H1 (cell line): ENCODE data around the gene WFDC1. TPM values are rescaled to one million over a fixed set of nuclear protein-coding genes. Genes with fewer than 3 reads are reported as not detected.

ENCODE experiments used
- CTCF ChIA-PET: fragments of 300-600 bp; sonication (Branson Sonifier 250); formaldehyde crosslinking; loops from one replicate; lab custom pipeline; 2021; ENCODE audit not compliant: partially characterized antibody; lab: Charles Lee
- POLR2A ChIA-PET: fragments of 300-600 bp; sonication (Branson Sonifier 250); formaldehyde crosslinking; loops from one replicate; lab custom pipeline; 2021; ENCODE audit warnings: inconsistent platforms; ENCODE audit not compliant: partially characterized antibody; lab: Charles Lee
- DNase-seq, 2 experiments: peaks; one replicate each; pipeline versions ENCODE4 v3.0.0 to v3.0.0-alpha.2; 2010 to 2022; ENCODE audit warnings: low spot score in 2 of 2, low read depth in 1 of 2, mixed read lengths in 1 of 2
- FAIRE-seq: peaks from 2 replicates; lab custom pipeline; 2011; peaks lifted over from hg19 to GRCh38; lab: Jason Lieb, UNC
- H2AFZ ChIP-seq: 2 replicates; pipeline ENCODE4 v1.8.1; 2012; ENCODE audit warnings: low read length, inconsistent platforms
- H2AK5ac ChIP-seq: 2 replicates; pipeline ENCODE4 v1.6.1; 2013; ENCODE audit warnings: low read depth, low read length
- H2BK120ac ChIP-seq: replicated peaks from 2 replicates; pipeline ENCODE3; 2013; ENCODE audit warnings: low read depth, low read length, inconsistent platforms
- H2BK12ac ChIP-seq: 2 replicates; pipeline ENCODE4 v1.6.1; 2013; ENCODE audit warnings: low read depth, low read length
- H2BK15ac ChIP-seq: 2 replicates; pipeline ENCODE4 v1.6.1; 2013; ENCODE audit warnings: low read length
- H2BK20ac ChIP-seq: 2 replicates; pipeline ENCODE4 v1.6.1; 2013; ENCODE audit warnings: low read length
- H2BK5ac ChIP-seq: 2 replicates; pipeline ENCODE4 v1.6.1; 2013; ENCODE audit warnings: low read depth, low read length
- H3K14ac ChIP-seq: 2 replicates; pipeline ENCODE4 v1.6.1; 2013; ENCODE audit warnings: inconsistent platforms; ENCODE audit not compliant: insufficient read length
- H3K18ac ChIP-seq: 2 replicates; pipeline ENCODE4 v1.6.1; 2013; ENCODE audit warnings: low read length; ENCODE audit errors: extremely low read depth
- H3K23ac ChIP-seq: 2 replicates; pipeline ENCODE4 v1.6.1; 2013; ENCODE audit warnings: inconsistent platforms; ENCODE audit not compliant: insufficient read length
- H3K23me2 ChIP-seq: 2 replicates; pipeline ENCODE4 v1.6.1; 2013; ENCODE audit warnings: low read depth, low read length
- H3K27ac ChIP-seq: 2 replicates; pipeline ENCODE4 v1.6.1; 2011; ENCODE audit warnings: low read depth, low read length, inconsistent platforms
- H3K27me3 ChIP-seq, 4 experiments: replicated peaks in 1 of 4; 1 replicate in 1 of 4; 2 replicates in 3 of 4; pipeline versions ENCODE4 v1.6.1 to v1.8.1; 2011 to 2013; ENCODE audit warnings: low read length in 3 of 4, mild to moderate bottlenecking in 3 of 4, inconsistent platforms in 2 of 4, mixed read lengths in 2 of 4, moderate library complexity in 1 of 4; ENCODE audit not compliant: control insufficient read depth in 3 of 4, insufficient read depth in 3 of 4; ENCODE audit errors: extremely low read depth in 1 of 4
- H3K36me3 ChIP-seq, 4 experiments: 2 replicates each; pipeline versions ENCODE4 v1.6.1 to v1.8.1; 2011 to 2013; ENCODE audit warnings: mild to moderate bottlenecking in 4 of 4, low read length in 3 of 4, moderate library complexity in 2 of 4, control low read depth in 1 of 4, inconsistent platforms in 1 of 4; ENCODE audit not compliant: insufficient read depth in 4 of 4, control insufficient read depth in 2 of 4
- H3K4ac ChIP-seq: replicated peaks from 2 replicates; pipeline ENCODE3; 2013; ENCODE audit warnings: low read length, low read depth, mixed read lengths, inconsistent platforms; ENCODE audit not compliant: insufficient read length
- H3K4me1 ChIP-seq, 4 experiments: replicated peaks in 1 of 4; 1 replicate in 1 of 4; 2 replicates in 3 of 4; pipeline versions ENCODE4 v1.6.1 to v1.8.1; 2011 to 2013; ENCODE audit warnings: low read length in 3 of 4, inconsistent platforms in 2 of 4, mixed read lengths in 1 of 4; ENCODE audit not compliant: insufficient read depth in 4 of 4, control insufficient read depth in 3 of 4
- H3K4me2 ChIP-seq, 2 experiments: 2 replicates each; pipeline versions ENCODE4 v1.6.1 to v1.8.1; 2011 to 2013; ENCODE audit warnings: low read depth in 2 of 2, low read length in 2 of 2, control low read depth in 1 of 2, inconsistent platforms in 1 of 2, mild to moderate bottlenecking in 1 of 2; ENCODE audit not compliant: insufficient read depth in 1 of 2
- H3K4me3 ChIP-seq, 4 experiments: fragments of 200-600, 300-600 bp in 1 of 4; sonication (generic), shearing (Covaris generic), sonication (Bioruptor Twin) in 1 of 4; 2 replicates each; pipeline versions ENCODE4 v1.5.1 to v1.8.1; 2011 to 2016; ENCODE audit warnings: low read length in 4 of 4, low read depth in 3 of 4, control low read depth in 2 of 4, inconsistent platforms in 2 of 4, mild to moderate bottlenecking in 2 of 4, mixed read lengths in 1 of 4, moderate library complexity in 1 of 4; ENCODE audit not compliant: insufficient read depth in 2 of 4; ENCODE audit errors: extremely low read depth in 1 of 4
- H3K56ac ChIP-seq: replicated peaks from 2 replicates; pipeline ENCODE3; 2013; ENCODE audit warnings: low read depth, mild to moderate bottlenecking, mixed read lengths, low read length, inconsistent platforms; ENCODE audit not compliant: insufficient read length
- H3K79me1 ChIP-seq: 2 replicates; pipeline ENCODE4 v1.6.1; 2013; ENCODE audit warnings: low read depth, low read length, control low read depth
- H3K79me2 ChIP-seq, 2 experiments: 2 replicates each; pipeline versions ENCODE4 v1.6.1 to v1.8.1; 2012 to 2013; ENCODE audit warnings: low read length in 2 of 2, mild to moderate bottlenecking in 2 of 2, inconsistent platforms in 1 of 2; ENCODE audit not compliant: insufficient read depth in 2 of 2, control insufficient read depth in 1 of 2
- H3K9ac ChIP-seq, 4 experiments: replicated peaks in 1 of 4; 1 replicate in 1 of 4; 2 replicates in 3 of 4; pipeline versions ENCODE4 v1.6.1 to v1.8.1; 2011 to 2013; ENCODE audit warnings: low read depth in 3 of 4, low read length in 3 of 4, control low read depth in 2 of 4, mild to moderate bottlenecking in 2 of 4, moderate library complexity in 2 of 4, inconsistent platforms in 1 of 4; ENCODE audit errors: extremely low read depth in 1 of 4
- H3K9me3 ChIP-seq, 2 experiments: 2 replicates each; pipeline versions ENCODE4 v1.6.1 to v1.8.1; 2012 to 2013; ENCODE audit warnings: mild to moderate bottlenecking in 2 of 2, moderate library complexity in 2 of 2, control low read depth in 1 of 2, inconsistent platforms in 1 of 2, low read depth in 1 of 2, low read length in 1 of 2, mixed read lengths in 1 of 2; ENCODE audit not compliant: insufficient read depth in 2 of 2
- H4K20me1 ChIP-seq, 2 experiments: replicated peaks in 1 of 2; 2 replicates each; pipeline versions ENCODE3 to v1.8.1; 2011 to 2013; ENCODE audit warnings: inconsistent platforms in 2 of 2, low read length in 2 of 2, mild to moderate bottlenecking in 1 of 2; ENCODE audit not compliant: insufficient read depth in 2 of 2, control insufficient read depth in 1 of 2
- H4K5ac ChIP-seq: 2 replicates; pipeline ENCODE4 v1.6.1; 2013; ENCODE audit warnings: low read length, low read depth, mixed read lengths, inconsistent platforms; ENCODE audit not compliant: insufficient read length
- H4K8ac ChIP-seq: 2 replicates; pipeline ENCODE4 v1.8.0; 2013; ENCODE audit warnings: mild to moderate bottlenecking, moderate library complexity, low read length, inconsistent platforms; ENCODE audit not compliant: insufficient read depth; ENCODE audit errors: extremely low read depth
- H4K91ac ChIP-seq: replicated peaks from 2 replicates; pipeline ENCODE3; 2013; ENCODE audit warnings: low read length, mixed read lengths, inconsistent platforms; ENCODE audit not compliant: insufficient read length
- GABPA ChIP-seq: IDR thresholded peaks from 2 replicates; pipeline ENCODE4 v1.6.1; 2011; ENCODE audit warnings: mild to moderate bottlenecking, low read length, moderate library complexity, borderline replicate concordance; ENCODE audit not compliant: insufficient read depth
- MAX ChIP-seq: IDR thresholded peaks from 2 replicates; pipeline ENCODE4 v1.6.1; 2012; ENCODE audit warnings: inconsistent platforms
- RFX5 ChIP-seq: IDR thresholded peaks from 2 replicates; pipeline ENCODE4 v1.6.1; 2011; ENCODE audit warnings: low read depth, low read length, improper control_type of control experiment, borderline replicate concordance
- SRF ChIP-seq: IDR thresholded peaks from 2 replicates; pipeline ENCODE4 v1.6.1; 2011; ENCODE audit warnings: mild to moderate bottlenecking, low read depth, low read length, moderate library complexity
- TAF1 ChIP-seq: IDR thresholded peaks from 2 replicates; pipeline ENCODE4 v1.6.1; 2011; ENCODE audit warnings: mild to moderate bottlenecking, low read depth, low read length
- USF2 ChIP-seq: IDR thresholded peaks from 2 replicates; pipeline ENCODE4 v1.6.1; 2011; ENCODE audit warnings: low read length, improper control_type of control experiment
- WGBS, 2 experiments: shearing (Covaris generic) in 1 of 2; methylation state at CpG; one replicate each; pipeline versions ENCODE4 v1.1.6 to v1.1.7; 2013 to 2015; ENCODE audit warnings: low lambda C conversion rate in 2 of 2, mixed read lengths in 2 of 2, inconsistent platforms in 1 of 2, low coverage in 1 of 2, missing lambda C conversion rate in 1 of 2; ENCODE audit not compliant: insufficient replicate concordance in 2 of 2, insufficient coverage in 1 of 2, insufficient read length in 1 of 2; ENCODE audit errors: extremely low coverage in 1 of 2, missing lambda C conversion rate in 1 of 2; 5-methylcytosine and 5-hydroxymethylcytosine counted together
- polyA plus RNA-seq, 7 experiments: library from polyadenylated mRNA; depleted of rRNA in 3 of 7; stranded (reverse) in 5 of 7; unstranded in 2 of 7; fragments of >200 nt in 5 of 7; fragments of 200-250 nt in 2 of 7; gene quantifications; 1 replicate in 5 of 7; 2 replicates in 1 of 7; 4 replicates in 1 of 7; pipeline versions ENCODE4 v1.2.1 to v1.2.3, GENCODE V29; 2011 to 2013; ENCODE audit warnings: missing spikeins in 2 of 7, mixed read lengths in 2 of 7
- total RNA-seq: library from RNA; stranded (reverse); fragmentation: NEBNext Ultra II Directional; extraction: Animal tissue kit (Norgen Biotek cat#: 25700); gene quantifications from 2 replicates; pipeline ENCODE4 v1.2.1, GENCODE V29; 2021

WFDC1 gene
- total and polyA plus RNA-seq, 2 of the 8 experiments (the other 6 are each of a cell fraction or from before 2014, with no cell fraction given) = 0.70 to 1.1 TPM

GRCh38 chr16:84367750-84368307, 73.2 kb downstream of the WFDC1 start:
- peak overlapping the region; percentile 66; the same call in 1 of the 2 replicates for H3K18ac ChIP-seq
- H3K27ac ChIP-seq = no peak overlapping the region
- peak in 1 of 2 experiments; percentile 57 for DNase-seq
- ChIA-PET POLR2A (interaction anchor here (0.7 to 1.9 kb wide), 8 partner anchors 9 to 141 kb away, joined by 3 to 17 read pairs (median 3); no protein-coding TSS in a partner anchor), CTCF (interaction anchor here (0.9 to 1.7 kb wide), 7 partner anchors 11 to 116 kb away, joined by 3 to 6 read pairs (median 4); no protein-coding TSS in a partner anchor)
- peaks cover 11% of the 10 kb centered on the region; the same call in 1 of the 2 replicates for H3K23me2 ChIP-seq
- peak overlapping the region; percentile 87; the same call in 1 of the 2 replicates for H2BK12ac ChIP-seq
- H3K9me3 ChIP-seq = no peaks in the 10 kb centered on the region
- H3K4me3 ChIP-seq = peak overlapping the region; percentile 70 to 83 (median 76)
- H2AK5ac ChIP-seq = peak overlapping the region; percentile 47; the same call in 1 of the 2 replicates
- H3K4ac ChIP-seq = no peak overlapping the region
- H3K23ac ChIP-seq = no peak overlapping the region
- H4K8ac ChIP-seq = peak overlapping the region; percentile 29; the same call in 1 of the 2 replicates
- 44% methylated on average over 27 of the region's 27 CpGs; no CpG with 5 or more reads in 1 of the 2 experiments for WGBS, 2 experiments
- peak overlapping the region in 1 of 4 experiments; percentile 47; a peak in 2 of 7 replicates for H3K9ac ChIP-seq
- no peak overlapping the region for H3K56ac ChIP-seq
- peaks cover 0 to 18% (median 11%) of the 10 kb centered on the region in 4 experiments; a peak in 6 of 7 replicates for H3K4me1 ChIP-seq
- H4K91ac ChIP-seq = no peak overlapping the region
- H3K4me2 ChIP-seq = peak overlapping the region; percentile 77 to 95
- no peaks in the 10 kb centered on the region for H4K20me1 ChIP-seq
- FAIRE-seq = no peak
- H2BK5ac ChIP-seq = no peak overlapping the region
- H3K79me1 ChIP-seq = no peaks in the 10 kb centered on the region
- H2BK15ac ChIP-seq = 0 out of 2 replicates have a peak overlapping the region, but pooled peaks have one; percentile 16
- no peak overlapping the region for H4K5ac ChIP-seq
- peaks cover 0 to 18% (median 15%) of the 10 kb centered on the region in 4 experiments; a peak in 6 of 7 replicates for H3K27me3 ChIP-seq
- no peaks in the 10 kb centered on the region for H3K36me3 ChIP-seq
- H3K79me2 ChIP-seq = no peaks in the 10 kb centered on the region
- peak overlapping the region; percentile 45; the same call in 1 of the 2 replicates for H2AFZ ChIP-seq
- H2BK120ac ChIP-seq = no peak overlapping the region
- TF ChIP-seq GABPA (no peak), RFX5 (no peak), USF2 (peak; percentile 46; the same call in 1 of the 2 replicates), TAF1 (no peak), MAX (0 out of 2 replicates have a peak, but pooled peaks have one; percentile 22), SRF (no peak)
- no peak overlapping the region for H2BK20ac ChIP-seq
- H3K14ac ChIP-seq = no peak overlapping the region
